Ovary (tissue), 9 donors: Measurements from ENCODE around the gene ADGRV1. TPM values are rescaled to one million over a fixed set of nuclear protein-coding genes. Genes with fewer than 3 reads are reported as not detected.

Experiments
- DNase-seq, 5 donors: peaks; one replicate each; pipeline ENCODE4 v3.0.0-alpha.2; 2019 to 2020
- H3K27ac ChIP-seq, 2 donors: fragments of 200-600 bp; one replicate each; pipeline versions ENCODE4 v1.5.1 to v1.8.0; 2019 to 2022
- H3K27me3 ChIP-seq: fragments of 200-600 bp; one replicate; pipeline ENCODE4 v1.8.0; 2022
- H3K36me3 ChIP-seq: fragments of 200-600 bp; sonication (generic); one replicate; pipeline ENCODE4 v1.5.1; 2019
- H3K4me1 ChIP-seq: one replicate; pipeline ENCODE4 v1.8.1; 2013; ENCODE audit warnings: mild to moderate bottlenecking, moderate library complexity; ENCODE audit not compliant: insufficient read depth
- H3K4me3 ChIP-seq: fragments of 200-600 bp; sonication (generic); one replicate; pipeline ENCODE4 v1.5.1; 2017
- H3K9me3 ChIP-seq, 2 donors: fragments of 200-600 bp in 1 of 2; sonication (generic) in 1 of 2; one replicate each; pipeline versions ENCODE4 v1.5.1 to v1.8.1; 2013 to 2019; ENCODE audit warnings: mild to moderate bottlenecking in 1 of 2, moderate library complexity in 1 of 2
- CTCF ChIP-seq, 3 donors: fragments of 450-650 bp in 2 of 3; fragments of 200-600 bp in 1 of 3; IDR thresholded peaks; one replicate each; pipeline versions ENCODE4 v1.5.1 to v1.8.0; 2016 to 2022; ENCODE audit warnings: antibody characterized with exemption in 3 of 3, mild to moderate bottlenecking in 1 of 3
- EP300 ChIP-seq: sonication (generic); formaldehyde crosslinking; IDR thresholded peaks from one replicate; pipeline ENCODE4 v1.6.1; 2017; ENCODE audit warnings: antibody characterized with exemption
- POLR2A ChIP-seq: fragments of 450-650 bp; IDR thresholded peaks from one replicate; pipeline ENCODE4 v1.6.1; 2017; ENCODE audit warnings: antibody characterized with exemption, mild to moderate bottlenecking, moderate library complexity
- WGBS, 3 donors: extraction: QIAGEN DNeasy Blood & Tissue Kit in 1 of 3; methylation state at CpG; one replicate each; pipeline versions ENCODE4 v1.1.5 to v1.1.7; 2013 to 2017; 5-methylcytosine and 5-hydroxymethylcytosine counted together
- intact Hi-C, 4 donors: fragments of 100-400 bp; cut with DNase I; formaldehyde crosslinking; loops; one replicate each; pipeline versions ENCODE4 v1.11.0 to v1.15.1; 2022 to 2023
- polyA plus RNA-seq, 2 donors: library from polyadenylated mRNA; stranded (reverse); fragments of 200-250 nt in 1 of 2; fragments of 350-450 nt in 1 of 2; fragmentation: Illumina TruSeq in 1 of 2; extraction: RNeasy Lipid Tissue Mini Kit (QIAGEN cat#74804) in 1 of 2; gene quantifications; one replicate each; pipeline ENCODE4 v1.2.3, GENCODE V29; 2013 to 2014
- total RNA-seq, 7 donors: library from RNA; depleted of rRNA in 2 of 7; stranded (reverse); fragments of >200 nt in 2 of 7; fragmentation: NEBNext Ultra II Directional in 3 of 7; extraction: Animal tissue kit (Norgen Biotek cat#: 25700) in 3 of 7; gene quantifications; one replicate each; pipeline versions ENCODE4 v1.1.0 to v1.2.4, GENCODE V29; 2016 to 2023
- donor health status: DM: no; HTN: no; CAD: no; lungs with moderate emphysema.
- donor health status: DM: no; HTN: no; CAD: no.
- donor health status: Bipolar disorder and iron deficiency.
- donor health status: DM: yes; HTN: yes; CAD: no.
- donor health status: DM: no; HTN: no; CAD: no.
- donor health status: DM: yes; HTN: yes; CAD: no.

The ADGRV1 gene
- total and polyA plus RNA-seq, 9 donors, result 0.21 to 2.7 (median 1.1) TPM

GRCh38 chr5:91175708-91176107 is 617.1 kb downstream of the ADGRV1 start:
- no peak for TF ChIP-seq CTCF (IDR thresholded peaks at IDR 0.05)
- TF ChIP-seq POLR2A, result no peak
- TF ChIP-seq EP300, result no peak
- DNase-seq, result no peak
- no peak overlapping the region for H3K4me3 ChIP-seq
- no peaks in the 10 kb centered on the region for H3K4me1 ChIP-seq
- no peaks in the 10 kb centered on the region for H3K9me3 ChIP-seq
- no peak overlapping the region for H3K27ac ChIP-seq
- no peaks in the 10 kb centered on the region for H3K27me3 ChIP-seq
- 80 to 88% (median 85%) methylated on average over 3 of the region's 3 CpGs for WGBS, 3 donors
- H3K36me3 ChIP-seq, result no peaks in the 10 kb centered on the region
- intact Hi-C loops, result no loop called here

GRCh38 chr5:91176288-91177016 is 617.9 kb downstream of the ADGRV1 start:
- intact Hi-C loops, result no loop called here
- TF ChIP-seq EP300 (no peak), POLR2A (no peak), CTCF (IDR thresholded peaks at IDR 0.05) (no peak)
- WGBS, 3 donors, result 59 to 73% (median 66%) methylated on average over 6 of the region's 6 CpGs
- Histone ChIP-seq H3K4me1 (no peaks in the 10 kb centered on the region), H3K9me3 (no peaks in the 10 kb centered on the region), H3K27me3 (no peaks in the 10 kb centered on the region), H3K36me3 (no peaks in the 10 kb centered on the region), H3K4me3 (no peak overlapping the region), H3K27ac (no peak overlapping the region)
- DNase-seq, result no peak

GRCh38 chr5:91177085-91177484 is 618.5 kb downstream of the ADGRV1 start:
- WGBS, 3 donors, result 96 to 98% (median 98%) methylated on average over 5 of the region's 5 CpGs
- Histone ChIP-seq H3K27me3 (no peaks in the 10 kb centered on the region), H3K4me3 (no peak overlapping the region)

GRCh38 chr5:91177639-91178038 is 619.0 kb downstream of the ADGRV1 start:
- DNase-seq, result no peak
- Histone ChIP-seq H3K36me3 (no peaks in the 10 kb centered on the region), H3K27me3 (no peaks in the 10 kb centered on the region), H3K4me1 (no peaks in the 10 kb centered on the region), H3K27ac (no peak overlapping the region), H3K9me3 (no peaks in the 10 kb centered on the region), H3K4me3 (no peak overlapping the region)
- intact Hi-C loops, result no loop called here
- WGBS, 3 donors, result 58 to 63% (median 63%) methylated on average over 3 of the region's 3 CpGs
- TF ChIP-seq POLR2A (no peak), EP300 (no peak), CTCF (IDR thresholded peaks at IDR 0.05) (no peak)

More at GRCh38 chr5:91177085-91177484, 618.5 kb downstream of the ADGRV1 start:
- H3K36me3 ChIP-seq, result no peaks in the 10 kb centered on the region
- no peaks in the 10 kb centered on the region for H3K4me1 ChIP-seq
- H3K9me3 ChIP-seq, result no peaks in the 10 kb centered on the region
- TF ChIP-seq CTCF (IDR thresholded peaks at IDR 0.05) (no peak), POLR2A (no peak), EP300 (no peak)
- H3K27ac ChIP-seq, result no peak overlapping the region
- no peak for DNase-seq
- intact Hi-C loops, result no loop called here
